Epidermal melanocyte (primary cell): ENCODE results near the gene APBA1.

Source experiments
- DNase-seq: peaks from one replicate; pipeline ENCODE4 v3.0.0; 2011; ENCODE audit warnings: low spot score; ENCODE audit not compliant: insufficient read length

The APBA1 gene

GRCh38 chr9:69671879-69672595, at the start of gene APBA1:
TSS of gene APBA1 (minus strand) at chr9:69672371.
- DNase-seq = no peak

GRCh38 chr9:69719983-69720382, 47.8 kb upstream of the APBA1 start:
- no peak for DNase-seq

GRCh38 chr9:69719367-69719766, 47.2 kb upstream of the APBA1 start:
- no peak for DNase-seq

- no peak for DNase-seq
These were observed 46.0 kb upstream of the APBA1 start for GRCh38 chr9:69718218-69718617.

GRCh38 chr9:69715825-69716224, 43.7 kb upstream of the APBA1 start:
- DNase-seq = no peak

- DNase-seq = no peak
These were observed 42.9 kb upstream of the APBA1 start for GRCh38 chr9:69715096-69715495.

- DNase-seq = no peak
These were observed 25.3 kb upstream of the APBA1 start for GRCh38 chr9:69697475-69697874.

GRCh38 chr9:69696802-69697201, 24.6 kb upstream of the APBA1 start:
- no peak for DNase-seq

GRCh38 chr9:69689991-69690538, 17.9 kb upstream of the APBA1 start:
- no peak for DNase-seq

- DNase-seq = no peak
These were observed 11.8 kb upstream of the APBA1 start for GRCh38 chr9:69683927-69684326.

GRCh38 chr9:69678843-69679538, 6.8 kb upstream of the APBA1 start:
- DNase-seq = no peak

- DNase-seq = no peak
These were observed 5.8 kb upstream of the APBA1 start for GRCh38 chr9:69677931-69678330.

- no peak for DNase-seq
These were observed 3.4 kb upstream of the APBA1 start for GRCh38 chr9:69675563-69675962.

GRCh38 chr9:69674716-69675438, 2.7 kb upstream of the APBA1 start:
- no peak for DNase-seq

GRCh38 chr9:69674112-69674685, 2.0 kb upstream of the APBA1 start:
- no peak for DNase-seq

GRCh38 chr9:69673311-69673640, 1.1 kb upstream of the APBA1 start:
- DNase-seq = no peak

- DNase-seq = peak; percentile 68
These were observed 582 bp upstream of the APBA1 start for GRCh38 chr9:69672596-69673310.

GRCh38 chr9:69671311-69671878, 776 bp downstream of the APBA1 start:
- no peak for DNase-seq

GRCh38 chr9:69667306-69667705, 4.9 kb downstream of the APBA1 start:
- DNase-seq = no peak

- no peak for DNase-seq
These were observed 11.9 kb downstream of the APBA1 start for GRCh38 chr9:69660304-69660703.
